K562 (cell line): Measurements from ENCODE around the gene ABT1. TPM values are rescaled to one million over a fixed set of nuclear protein-coding genes. Genes with fewer than 3 reads are reported as not detected.

Experiments
- CHD2 ChIP-seq: IDR thresholded peaks from 2 replicates; pipeline ENCODE4 v1.6.1; 2011; ENCODE audit warnings: low read depth, low read length
- GABPA ChIP-seq: fragments of 200-800 bp; sonication (Bioruptor generic); conservative IDR thresholded peaks from 2 replicates; pipeline ENCODE4 v1.6.1; 2016; ENCODE audit warnings: low read depth, missing genetic modification characterization, missing compliant biosample characterization
- GATAD2B ChIP-seq: fragments of 450-650 bp; IDR thresholded peaks from 2 replicates; pipeline ENCODE4 v1.6.1; 2017; ENCODE audit warnings: mild to moderate bottlenecking, borderline replicate concordance
- HES1 ChIP-seq: fragments of 450-650 bp; IDR thresholded peaks from 2 replicates; pipeline ENCODE4 v1.6.1; 2016; ENCODE audit warnings: low read depth, mild to moderate bottlenecking, moderate library complexity
- NCOA2 ChIP-seq, 2 experiments: fragments of 450-650 bp; IDR thresholded peaks; 2 replicates each; pipeline ENCODE4 v1.6.1; 2018; ENCODE audit warnings: mild to moderate bottlenecking in 2 of 2, moderate library complexity in 1 of 2; ENCODE audit not compliant: partially characterized antibody in 2 of 2
- NEUROD1 ChIP-seq: fragments of 150-350 bp; IDR thresholded peaks from 2 replicates; pipeline ENCODE4 v1.6.1; 2014; ENCODE audit warnings: borderline replicate concordance, low read length, low read depth; ENCODE audit not compliant: partially characterized antibody
- NKRF ChIP-seq: fragments of 450-650 bp; IDR thresholded peaks from 2 replicates; pipeline ENCODE4 v1.6.1; 2016; ENCODE audit warnings: borderline replicate concordance
- PTRF ChIP-seq: fragments of 450-650 bp; IDR thresholded peaks from 2 replicates; pipeline ENCODE4 v1.6.1; 2016; ENCODE audit warnings: mild to moderate bottlenecking, missing genetic modification characterization, missing compliant biosample characterization
- PYGO2 ChIP-seq: fragments of 450-650 bp; IDR thresholded peaks from 2 replicates; pipeline ENCODE4 v1.6.1; 2016; ENCODE audit warnings: mild to moderate bottlenecking, missing genetic modification characterization, moderate library complexity, missing compliant biosample characterization
- RFX1 ChIP-seq: fragments of 450-650 bp; IDR thresholded peaks from 2 replicates; pipeline ENCODE4 v1.6.1; 2016; ENCODE audit warnings: mild to moderate bottlenecking, moderate library complexity
- SMARCA4 ChIP-seq: fragments of 450-650 bp; IDR thresholded peaks from 2 replicates; pipeline ENCODE4 v1.6.1; 2016
- TEAD1 ChIP-seq, 2 experiments: fragments of 450-650 bp in 1 of 2; sonication (generic) in 1 of 2; formaldehyde crosslinking; IDR thresholded peaks; 2 replicates each; pipeline versions ENCODE4 v1.4.0 to v1.8.0; 2020 to 2022; ENCODE audit warnings: mild to moderate bottlenecking in 2 of 2, missing genetic modification reagents in 1 of 2
- ZKSCAN8 ChIP-seq: fragments of 200-800 bp; sonication (Bioruptor generic); IDR thresholded peaks from 2 replicates; pipeline ENCODE4 v1.6.1; 2016; ENCODE audit warnings: missing genetic modification characterization, missing compliant biosample characterization
- ZNF584 ChIP-seq: fragments of 200-800 bp; sonication (Bioruptor generic); IDR thresholded peaks from 2 replicates; pipeline ENCODE4 v1.6.1; 2016; ENCODE audit warnings: low read depth, mild to moderate bottlenecking, missing genetic modification characterization, missing compliant biosample characterization
- ZNF778 ChIP-seq: fragments of 450-650 bp; formaldehyde crosslinking; IDR thresholded peaks from 2 replicates; pipeline ENCODE4 v1.4.0; 2020; ENCODE audit warnings: mild to moderate bottlenecking, moderate library complexity
- polyA plus RNA-seq, 8 experiments: library from polyadenylated mRNA; depleted of rRNA in 4 of 8; stranded (reverse) in 5 of 8; unstranded in 3 of 8; fragments of >200 nt; fragmentation: Nextera tagmentation in 2 of 8; fragmentation: Illumina TruSeq in 1 of 8; extraction: Ambion mirVana in 2 of 8; extraction: Trizol in 1 of 8; gene quantifications; 2 replicates each; pipeline versions ENCODE4 v1.2.1 to v1.2.3, GENCODE V29; 2011 to 2014; ENCODE audit warnings: inconsistent platforms in 1 of 8, missing spikeins in 1 of 8
- total RNA-seq, 7 experiments: library from RNA; depleted of rRNA in 6 of 7; stranded (reverse); fragments of >200 nt in 6 of 7; fragmentation: Illumina TruSeq in 2 of 7; extraction: Trizol in 2 of 7; gene quantifications; 2 replicates each; pipeline versions ENCODE4 v1.2.1 to v1.2.3, GENCODE V29; 2011 to 2021; ENCODE audit warnings: low replicate concordance in 1 of 7
- TF ChIP-seq, protein P1 (sequence below): fragments of 450-650 bp; IDR thresholded peaks from 2 replicates; pipeline ENCODE4 v1.6.1; 2016
- TF ChIP-seq, protein P2 (sequence below): sonication (generic); formaldehyde crosslinking; IDR thresholded peaks from 2 replicates; pipeline ENCODE4 v1.9.0; 2022; ENCODE audit warnings: mild to moderate bottlenecking, missing genetic modification reagents
- TF ChIP-seq, protein P3 (sequence below): fragments of 200-800 bp; sonication (Bioruptor generic); IDR thresholded peaks from 2 replicates; pipeline ENCODE4 v1.6.1; 2017; ENCODE audit warnings: missing genetic modification characterization, missing compliant biosample characterization
- TF ChIP-seq, protein P4 (sequence below): IDR thresholded peaks from 3 replicates; pipeline ENCODE4 v1.6.1; 2011; ENCODE audit warnings: borderline replicate concordance, mild to moderate bottlenecking; ENCODE audit not compliant: insufficient read length, insufficient read depth

Gene ABT1
- total and polyA plus RNA-seq, 9 of the 15 experiments (the other 6 are each of a cell fraction or from before 2014, with no cell fraction given): 8.8 to 52.7 (median 40.7) TPM

DNA sequence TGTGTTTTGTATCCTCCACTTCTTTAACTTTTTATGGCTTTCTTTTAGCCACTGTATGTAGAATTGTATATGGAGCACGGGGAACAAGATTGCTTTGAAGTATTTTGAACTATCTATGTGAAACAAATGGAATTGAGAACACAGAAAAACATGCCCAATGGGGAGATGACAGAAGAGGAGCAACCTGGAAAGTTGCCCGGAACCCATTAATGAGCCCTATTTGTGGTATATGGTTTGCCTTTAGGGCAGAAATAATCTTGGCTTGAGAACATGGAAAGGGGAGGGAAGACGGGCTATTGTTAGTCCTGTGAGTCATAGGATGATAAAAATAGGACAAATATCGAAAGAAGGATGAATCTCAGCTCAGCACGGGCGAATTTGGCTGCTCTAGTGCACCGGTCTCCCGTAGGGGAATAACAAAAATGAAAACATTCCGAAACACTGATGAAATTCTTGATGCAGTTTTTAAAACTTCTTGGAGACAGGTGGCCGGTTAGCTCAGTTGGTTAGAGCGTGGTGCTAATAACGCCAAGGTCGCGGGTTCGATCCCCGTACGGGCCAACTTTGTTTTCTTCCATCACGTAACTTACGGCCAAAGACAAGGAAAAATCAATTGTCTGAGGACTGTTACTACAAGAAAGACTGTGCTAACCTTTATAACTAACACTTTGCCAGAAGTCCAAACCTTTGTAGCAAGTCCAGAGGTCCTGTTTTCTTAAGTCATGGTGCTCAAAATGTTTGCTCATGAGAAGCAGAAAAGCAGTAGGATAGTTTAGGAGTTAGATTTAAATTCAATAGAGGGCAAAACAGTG is 42.9 kb upstream of the ABT1 start (continued):
- TF ChIP-seq NKRF (0 out of 2 replicates have a peak, but pooled peaks have one; percentile 26), RFX1 (0 out of 2 replicates have a peak, but pooled peaks have one; percentile 22), PYGO2 (tag) (no peak), NCOA2 (IDR thresholded peaks at IDR 0.05; ENCODE audit: partially characterized antibody in 2 of 2) (peak in 1 of 2 experiments; percentile 88), TEAD1 (CRISPR knock-in tag; IDR thresholded peaks at IDR 0.05) (peak; percentile 63 to 77; a peak in 1 of 4 replicates), GABPA (tag) (0 out of 2 replicates have a peak, but pooled peaks have one; percentile 1), NEUROD1 (peak; percentile 46), SMARCA4 (peak; percentile 59), ZNF778 (CRISPR knock-in tag) (no peak), CHD2 (peak; percentile 50; the same call in 1 of the 2 replicates), ZKSCAN8 (CRISPR knock-in tag) (no peak; the same call in 1 of the 2 replicates), HES1 (peak; percentile 31; the same call in 1 of the 2 replicates), GATAD2B (peak; percentile 3), PTRF (tag) (no peak), ZNF584 (CRISPR knock-in tag) (0 out of 2 replicates have a peak, but pooled peaks have one; percentile 49)
- TF ChIP-seq, protein P1, sequence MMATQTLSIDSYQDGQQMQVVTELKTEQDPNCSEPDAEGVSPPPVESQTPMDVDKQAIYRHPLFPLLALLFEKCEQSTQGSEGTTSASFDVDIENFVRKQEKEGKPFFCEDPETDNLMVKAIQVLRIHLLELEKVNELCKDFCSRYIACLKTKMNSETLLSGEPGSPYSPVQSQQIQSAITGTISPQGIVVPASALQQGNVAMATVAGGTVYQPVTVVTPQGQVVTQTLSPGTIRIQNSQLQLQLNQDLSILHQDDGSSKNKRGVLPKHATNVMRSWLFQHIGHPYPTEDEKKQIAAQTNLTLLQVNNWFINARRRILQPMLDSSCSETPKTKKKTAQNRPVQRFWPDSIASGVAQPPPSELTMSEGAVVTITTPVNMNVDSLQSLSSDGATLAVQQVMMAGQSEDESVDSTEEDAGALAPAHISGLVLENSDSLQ: 0 out of 2 replicates have a peak, but pooled peaks have one; percentile 4
- TF ChIP-seq, protein P2, sequence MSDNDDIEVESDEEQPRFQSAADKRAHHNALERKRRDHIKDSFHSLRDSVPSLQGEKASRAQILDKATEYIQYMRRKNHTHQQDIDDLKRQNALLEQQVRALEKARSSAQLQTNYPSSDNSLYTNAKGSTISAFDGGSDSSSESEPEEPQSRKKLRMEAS (CRISPR knock-in tag): no peak
- TF ChIP-seq, protein P3, sequence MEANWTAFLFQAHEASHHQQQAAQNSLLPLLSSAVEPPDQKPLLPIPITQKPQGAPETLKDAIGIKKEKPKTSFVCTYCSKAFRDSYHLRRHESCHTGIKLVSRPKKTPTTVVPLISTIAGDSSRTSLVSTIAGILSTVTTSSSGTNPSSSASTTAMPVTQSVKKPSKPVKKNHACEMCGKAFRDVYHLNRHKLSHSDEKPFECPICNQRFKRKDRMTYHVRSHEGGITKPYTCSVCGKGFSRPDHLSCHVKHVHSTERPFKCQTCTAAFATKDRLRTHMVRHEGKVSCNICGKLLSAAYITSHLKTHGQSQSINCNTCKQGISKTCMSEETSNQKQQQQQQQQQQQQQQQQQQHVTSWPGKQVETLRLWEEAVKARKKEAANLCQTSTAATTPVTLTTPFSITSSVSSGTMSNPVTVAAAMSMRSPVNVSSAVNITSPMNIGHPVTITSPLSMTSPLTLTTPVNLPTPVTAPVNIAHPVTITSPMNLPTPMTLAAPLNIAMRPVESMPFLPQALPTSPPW (CRISPR knock-in tag): peak; percentile 5; the same call in 1 of the 2 replicates
- TF ChIP-seq, protein P4, sequence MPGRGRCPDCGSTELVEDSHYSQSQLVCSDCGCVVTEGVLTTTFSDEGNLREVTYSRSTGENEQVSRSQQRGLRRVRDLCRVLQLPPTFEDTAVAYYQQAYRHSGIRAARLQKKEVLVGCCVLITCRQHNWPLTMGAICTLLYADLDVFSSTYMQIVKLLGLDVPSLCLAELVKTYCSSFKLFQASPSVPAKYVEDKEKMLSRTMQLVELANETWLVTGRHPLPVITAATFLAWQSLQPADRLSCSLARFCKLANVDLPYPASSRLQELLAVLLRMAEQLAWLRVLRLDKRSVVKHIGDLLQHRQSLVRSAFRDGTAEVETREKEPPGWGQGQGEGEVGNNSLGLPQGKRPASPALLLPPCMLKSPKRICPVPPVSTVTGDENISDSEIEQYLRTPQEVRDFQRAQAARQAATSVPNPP: no peak
